IPS DF 4.7 (cell line): Measurements from ENCODE around the gene MPDU1.

Experiments
- DNase-seq: peaks from one replicate; pipeline ENCODE4 v3.0.0-alpha.2; 2013; ENCODE audit warnings: low spot score; ENCODE audit errors: extremely low read depth

MPDU1 gene

DNA sequence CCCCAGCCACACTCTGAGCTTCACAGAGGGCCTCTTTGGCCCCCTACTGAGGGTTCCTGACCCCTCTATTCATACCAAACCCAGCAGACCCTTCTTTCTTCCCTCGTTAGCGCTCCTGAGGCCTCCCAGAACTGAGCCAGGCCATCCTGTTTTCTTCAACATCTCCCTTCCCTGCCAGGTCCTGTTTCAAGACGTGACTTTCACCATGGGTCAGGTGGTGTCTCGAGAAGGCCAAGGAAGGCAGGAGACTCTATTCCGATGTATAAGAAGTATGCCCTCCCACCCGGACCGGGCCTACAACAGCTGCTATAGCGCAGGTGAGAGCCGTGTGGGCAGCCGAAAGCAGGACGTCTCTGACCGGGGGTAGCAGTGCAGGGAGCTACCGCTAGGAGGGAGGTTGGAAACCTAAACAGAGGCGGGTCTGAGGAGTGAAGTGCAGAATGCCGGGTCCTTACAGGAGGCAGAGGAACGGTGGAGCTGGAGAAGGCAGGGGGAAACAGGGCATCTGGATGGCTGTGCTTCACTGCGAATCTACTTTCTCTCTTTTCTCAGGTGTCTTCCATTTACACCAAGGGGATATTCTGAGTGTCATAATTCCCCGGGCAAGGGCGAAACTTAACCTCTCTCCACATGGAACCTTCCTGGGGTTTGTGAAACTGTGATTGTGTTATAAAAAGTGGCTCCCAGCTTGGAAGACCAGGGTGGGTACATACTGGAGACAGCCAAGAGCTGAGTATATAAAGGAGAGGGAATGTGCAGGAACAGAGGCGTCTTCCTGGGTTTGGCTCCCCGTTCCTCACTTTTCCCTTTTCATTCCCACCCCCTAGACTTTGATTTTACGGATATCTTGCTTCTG, 23.3 kb upstream of the MPDU1 start:
- DNase-seq: no peak

DNA sequence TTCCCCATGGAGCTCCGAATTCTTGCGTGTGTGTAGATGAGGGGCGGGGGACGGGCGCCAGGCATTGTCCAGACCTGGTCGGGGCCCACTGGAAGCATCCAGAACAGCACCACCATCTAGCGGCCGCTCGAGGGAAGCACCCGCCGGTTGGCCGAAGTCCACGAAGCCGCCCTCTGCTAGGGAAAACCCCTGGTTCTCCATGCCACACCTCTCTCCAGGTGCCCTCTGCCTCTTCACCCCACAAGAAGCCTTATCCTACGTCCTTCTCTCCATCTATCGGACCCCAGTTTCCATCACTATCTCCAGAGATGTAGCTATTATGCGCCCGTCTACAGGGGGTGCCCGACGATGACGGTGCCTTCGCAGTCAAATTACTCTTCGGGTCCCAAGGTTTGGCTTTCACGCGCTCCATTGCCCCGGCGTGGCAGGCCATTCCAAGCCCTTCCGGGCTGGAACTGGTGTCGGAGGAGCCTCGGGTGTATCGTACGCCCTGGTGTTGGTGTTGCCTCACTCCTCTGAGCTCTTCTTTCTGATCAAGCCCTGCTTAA, 22.6 kb upstream of the MPDU1 start:
- no peak for DNase-seq

DNA sequence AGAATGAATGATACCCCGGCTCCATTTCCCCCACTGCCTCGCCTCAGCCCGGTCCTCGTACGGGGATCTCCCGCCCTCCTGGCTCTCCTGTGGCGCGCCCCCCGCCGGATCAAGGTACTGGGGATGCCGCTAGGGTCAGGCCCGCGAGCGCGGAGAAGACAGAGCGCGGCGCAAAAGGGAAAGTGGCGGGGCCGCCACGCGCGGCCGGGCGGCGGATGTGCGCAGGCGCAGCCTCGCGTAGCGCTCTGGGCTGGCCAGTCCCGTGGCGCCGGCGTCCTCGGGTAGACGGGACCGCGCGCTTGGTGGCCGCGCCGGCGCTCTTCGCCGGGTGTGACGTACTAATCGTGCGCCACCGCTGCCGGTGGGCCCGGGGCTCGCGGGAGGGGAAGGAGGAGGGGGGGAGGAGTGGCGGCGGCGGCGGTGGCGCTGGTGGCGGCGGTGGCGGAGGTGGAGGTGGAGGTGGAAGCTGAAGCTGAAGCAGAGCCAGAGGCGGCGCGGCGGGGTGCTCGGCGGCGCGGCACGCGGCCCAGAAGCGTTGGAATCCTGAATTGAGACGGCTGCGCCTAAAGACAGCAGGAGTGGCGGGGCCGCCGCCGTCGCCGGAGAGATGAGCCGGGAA, 22.0 kb upstream of the MPDU1 start, which contains the start of gene SENP3:
SENP3 (plus strand) TSS at position 331 of the 619 bp plus-strand sequence. CDS start 1,158 bp downstream, outside the sequence.
- DNase-seq: no peak

DNA sequence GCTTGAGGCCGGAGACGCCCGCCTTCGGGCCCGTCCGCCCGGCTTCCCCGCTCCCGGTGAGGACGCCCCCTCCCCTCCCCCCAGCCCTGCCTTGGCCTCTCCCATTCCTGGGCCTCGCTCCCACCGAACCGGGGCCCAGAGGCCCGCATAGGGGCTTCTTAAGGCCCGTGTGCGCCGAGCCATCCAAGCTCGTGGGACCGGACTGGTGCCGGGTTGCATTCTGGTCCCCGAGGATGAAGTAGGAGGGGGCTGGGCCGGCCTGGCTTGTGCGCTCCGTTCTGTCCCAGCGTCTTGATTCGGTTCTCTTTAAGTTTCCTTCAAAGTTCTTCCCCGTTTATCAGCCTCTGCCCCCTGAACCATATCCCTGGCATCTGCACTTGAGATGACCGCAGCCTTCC, 21.4 kb upstream of the MPDU1 start:
- DNase-seq: no peak

DNA sequence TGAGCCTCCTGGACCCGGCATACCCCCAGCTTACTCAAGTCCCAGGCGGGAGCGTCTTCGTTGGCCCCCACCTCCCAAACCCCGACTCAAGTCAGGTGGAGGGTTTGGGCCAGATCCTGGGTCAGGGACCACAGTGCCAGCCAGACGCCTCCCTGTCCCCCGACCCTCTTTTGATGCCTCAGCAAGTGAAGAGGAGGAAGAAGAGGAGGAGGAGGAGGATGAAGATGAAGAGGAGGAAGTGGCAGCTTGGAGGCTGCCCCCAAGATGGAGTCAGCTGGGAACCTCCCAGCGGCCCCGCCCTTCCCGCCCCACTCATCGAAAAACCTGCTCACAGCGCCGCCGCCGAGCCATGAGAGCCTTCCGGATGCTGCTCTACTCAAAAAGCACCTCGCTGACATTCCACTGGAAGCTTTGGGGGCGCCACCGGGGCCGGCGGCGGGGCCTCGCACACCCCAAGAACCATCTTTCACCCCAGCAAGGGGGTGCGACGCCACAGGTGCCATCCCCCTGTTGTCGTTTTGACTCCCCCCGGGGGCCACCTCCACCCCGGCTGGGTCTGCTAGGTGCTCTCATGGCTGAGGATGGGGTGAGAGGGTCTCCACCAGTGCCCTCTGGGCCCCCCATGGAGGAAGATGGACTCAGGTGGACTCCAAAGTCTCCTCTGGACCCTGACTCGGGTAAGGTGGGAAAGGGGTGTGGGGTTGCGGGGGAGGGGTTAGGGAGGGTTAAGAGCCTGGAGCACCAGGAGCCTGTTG, 20.4 kb upstream of the MPDU1 start:
- DNase-seq: no peak

DNA sequence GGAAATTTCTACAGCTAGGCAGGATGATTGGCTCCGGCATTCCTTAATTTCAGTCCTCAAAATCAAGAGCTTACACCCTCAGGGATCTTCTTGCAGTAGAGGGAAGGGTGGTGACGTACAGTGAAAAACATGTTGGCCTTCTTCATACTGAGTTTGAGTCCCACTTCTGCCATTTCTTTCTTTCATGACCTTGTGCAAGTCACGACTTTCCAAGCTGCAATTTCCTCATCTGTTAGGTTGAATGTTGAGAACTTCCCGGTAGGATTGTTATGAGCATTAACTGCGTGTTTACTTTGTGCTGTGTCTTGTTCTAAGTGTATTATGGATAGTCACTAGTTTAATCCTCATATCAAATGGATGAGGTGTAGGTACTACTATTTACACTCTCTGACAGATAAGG, 14.1 kb upstream of the MPDU1 start:
- DNase-seq: no peak

DNA sequence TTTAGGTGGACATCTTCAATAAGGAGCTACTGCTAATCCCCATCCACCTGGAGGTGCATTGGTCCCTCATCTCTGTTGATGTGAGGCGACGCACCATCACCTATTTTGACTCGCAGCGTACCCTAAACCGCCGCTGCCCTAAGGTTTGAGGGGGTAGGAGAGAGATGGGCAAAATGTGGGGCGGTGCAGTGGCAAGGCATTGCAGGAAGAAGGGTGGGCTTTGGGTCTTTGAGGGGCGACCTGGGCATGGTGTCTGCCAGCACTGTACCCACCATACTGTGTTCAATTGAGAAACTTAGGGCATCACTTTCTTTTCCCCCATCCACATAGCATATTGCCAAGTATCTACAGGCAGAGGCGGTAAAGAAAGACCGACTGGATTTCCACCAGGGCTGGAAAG, 13.3 kb upstream of the MPDU1 start:
- no peak for DNase-seq

DNA sequence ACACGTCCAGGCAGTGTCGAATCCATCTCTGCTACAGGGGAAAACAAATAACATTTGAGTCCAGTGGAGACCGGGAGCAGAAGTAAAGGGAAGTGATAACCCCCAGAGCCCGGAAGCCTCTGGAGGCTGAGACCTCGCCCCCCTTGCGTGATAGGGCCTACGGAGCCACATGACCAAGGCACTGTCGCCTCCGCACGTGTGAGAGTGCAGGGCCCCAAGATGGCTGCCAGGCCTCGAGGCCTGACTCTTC, 11.4 kb upstream of the MPDU1 start:
- no peak for DNase-seq

DNA sequence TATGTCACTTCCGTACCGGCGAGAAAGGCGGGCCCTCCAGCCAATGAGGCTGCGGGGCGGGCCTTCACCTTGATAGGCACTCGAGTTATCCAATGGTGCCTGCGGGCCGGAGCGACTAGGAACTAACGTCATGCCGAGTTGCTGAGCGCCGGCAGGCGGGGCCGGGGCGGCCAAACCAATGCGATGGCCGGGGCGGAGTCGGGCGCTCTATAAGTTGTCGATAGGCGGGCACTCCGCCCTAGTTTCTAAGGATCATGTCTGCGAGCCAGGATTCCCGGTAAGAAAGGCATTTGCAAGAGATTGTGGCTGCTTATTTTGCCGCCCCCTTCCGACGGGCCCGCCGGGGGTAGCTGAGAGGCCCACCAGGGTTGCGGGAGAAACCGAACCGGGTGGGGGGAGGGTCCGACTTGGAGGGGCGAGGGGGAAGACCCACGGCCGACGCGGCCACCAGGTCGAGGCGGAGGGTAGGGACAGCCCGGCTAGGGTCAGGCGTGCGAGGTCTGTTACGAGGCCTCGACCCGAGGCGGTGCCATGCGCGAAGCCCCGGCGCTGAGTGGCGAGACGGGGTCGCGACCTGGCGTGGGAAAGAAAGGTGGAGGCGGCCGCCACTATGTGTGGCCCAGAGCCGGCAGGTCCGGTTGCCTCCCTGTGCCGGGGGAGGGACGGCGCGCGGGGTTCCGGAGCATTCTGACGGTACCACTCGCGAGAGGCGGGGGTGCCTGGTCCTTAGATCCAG, 10.9 kb upstream of the MPDU1 start:
- no peak for DNase-seq

DNA sequence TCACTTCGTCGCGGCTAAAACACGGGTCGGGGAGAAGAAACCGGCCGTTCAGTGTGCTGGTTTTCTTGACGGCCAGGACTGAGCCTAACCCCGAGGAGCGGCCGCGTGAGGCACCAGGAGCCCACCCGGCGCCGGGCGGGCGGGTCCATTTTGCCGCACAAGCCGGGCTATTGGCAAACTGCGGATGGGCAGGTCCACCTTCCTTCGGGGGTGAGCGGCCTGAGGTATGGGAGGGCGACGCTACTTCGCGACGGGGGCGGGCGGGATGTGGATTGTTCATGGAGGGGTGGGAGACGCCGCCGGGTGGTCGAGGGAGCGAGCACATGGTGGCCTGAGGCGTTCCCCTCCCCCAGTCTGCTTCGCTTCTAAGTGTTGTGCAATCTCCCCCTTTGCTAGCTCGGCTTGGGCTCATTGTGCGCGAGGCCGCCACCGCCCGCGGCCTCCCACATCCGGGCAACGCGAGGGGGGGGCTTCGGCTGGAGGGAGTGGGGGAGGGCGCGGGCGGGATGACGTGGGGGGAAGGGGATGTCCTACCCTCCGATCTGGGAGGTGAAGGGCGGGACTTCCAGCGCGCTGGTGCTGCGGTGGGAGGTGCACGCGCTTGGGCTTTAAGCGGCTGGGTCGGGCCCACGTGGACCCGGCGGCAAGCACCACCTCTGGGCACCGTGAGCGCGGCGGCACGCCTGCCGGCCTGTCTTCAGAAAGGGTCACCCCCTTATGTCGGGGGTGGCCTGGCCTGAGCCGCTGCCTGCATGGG, 10.2 kb upstream of the MPDU1 start:
- no peak for DNase-seq

DNA sequence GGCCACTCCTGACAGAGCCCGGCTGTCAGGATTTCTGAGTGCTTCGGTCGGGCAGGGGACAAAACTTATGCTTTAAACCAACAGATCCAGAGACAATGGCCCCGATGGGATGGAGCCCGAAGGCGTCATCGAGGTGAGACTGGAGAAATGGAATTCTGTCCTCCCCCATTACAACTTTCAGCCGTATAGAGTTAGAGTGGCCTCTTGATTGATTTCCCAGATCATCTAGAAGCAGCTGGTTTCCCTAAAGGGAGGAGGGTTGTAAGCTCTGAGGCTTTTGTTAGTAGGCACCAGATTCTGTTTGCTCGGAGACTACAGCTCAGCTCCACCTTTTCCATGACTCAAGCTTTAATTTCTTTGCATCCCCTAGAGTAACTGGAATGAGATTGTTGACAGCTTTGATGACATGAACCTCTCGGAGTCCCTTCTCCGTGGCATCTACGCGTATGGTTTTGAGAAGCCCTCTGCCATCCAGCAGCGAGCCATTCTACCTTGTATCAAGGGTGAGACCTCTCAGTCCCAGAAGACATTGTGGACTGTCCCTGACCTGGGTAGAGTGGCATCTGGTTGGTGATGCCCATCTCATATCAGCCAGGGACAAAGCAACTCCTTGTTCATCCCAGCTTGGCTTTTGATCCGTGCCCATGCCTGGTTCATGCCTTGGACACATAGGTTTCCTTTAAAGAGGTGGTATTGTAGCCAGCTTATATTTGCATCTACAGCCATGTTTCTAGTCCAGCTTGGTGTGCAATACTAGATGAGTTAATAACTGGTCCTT, 9.3 kb upstream of the MPDU1 start:
- no peak for DNase-seq

DNA sequence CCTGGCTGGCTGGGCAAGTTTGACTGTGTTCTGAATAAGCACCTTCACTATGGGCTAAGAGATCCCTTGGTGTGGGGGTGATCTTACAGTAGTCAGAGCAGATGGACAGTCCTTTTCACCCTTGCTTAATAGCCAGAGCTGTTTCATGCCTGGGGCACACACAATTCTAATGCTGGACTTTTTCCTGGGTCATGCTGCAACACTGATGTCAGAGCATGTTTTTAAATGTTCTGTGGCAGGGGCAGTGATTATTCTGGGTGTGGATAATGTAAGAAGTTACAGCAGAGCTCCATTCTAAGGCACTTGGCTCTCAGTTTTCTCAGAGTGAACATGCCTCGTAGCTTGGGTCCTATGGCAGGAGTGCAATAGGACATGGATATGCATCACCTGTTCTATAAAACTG, 8.2 kb upstream of the MPDU1 start:
- DNase-seq: no peak

DNA sequence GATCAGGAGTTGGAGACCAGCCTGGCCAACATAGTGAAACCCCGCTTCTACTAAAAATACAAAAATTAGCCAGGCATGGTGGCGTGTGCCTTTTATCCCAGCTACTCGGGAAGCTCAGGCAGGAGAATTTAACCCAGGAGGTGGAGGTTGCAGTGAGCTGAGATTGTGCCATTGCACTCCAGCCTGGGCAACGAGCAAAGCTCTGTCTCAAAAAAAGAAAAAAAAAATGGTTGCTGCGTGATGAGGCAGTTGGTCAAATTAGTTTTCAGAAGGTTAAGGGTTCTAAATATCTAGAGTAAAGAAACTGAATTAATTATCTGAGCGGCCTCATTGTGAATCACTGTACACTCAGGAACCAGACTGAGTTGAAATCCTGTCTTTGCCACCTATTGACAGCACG, 7.7 kb upstream of the MPDU1 start:
- DNase-seq: no peak

DNA sequence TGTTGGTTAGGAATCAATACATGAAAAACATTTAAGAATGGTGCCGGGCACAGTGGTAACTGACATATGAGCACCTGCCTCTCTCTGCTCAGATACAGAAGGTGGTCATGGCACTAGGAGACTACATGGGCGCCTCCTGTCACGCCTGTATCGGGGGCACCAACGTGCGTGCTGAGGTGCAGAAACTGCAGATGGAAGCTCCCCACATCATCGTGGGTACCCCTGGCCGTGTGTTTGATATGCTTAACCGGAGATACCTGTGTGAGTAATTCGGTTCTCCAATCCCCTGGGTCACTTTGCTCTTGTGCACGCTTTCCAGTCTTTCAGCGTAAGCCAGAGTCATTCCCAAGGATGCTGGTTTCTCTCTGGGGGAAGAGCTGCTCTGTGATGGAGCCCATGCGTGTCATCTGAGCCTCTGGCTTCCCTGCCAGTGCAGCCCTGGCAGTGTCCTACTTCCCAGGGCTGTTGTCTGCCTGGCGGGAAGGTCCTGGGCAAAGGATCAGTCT, 7.2 kb upstream of the MPDU1 start:
- DNase-seq: no peak

DNA sequence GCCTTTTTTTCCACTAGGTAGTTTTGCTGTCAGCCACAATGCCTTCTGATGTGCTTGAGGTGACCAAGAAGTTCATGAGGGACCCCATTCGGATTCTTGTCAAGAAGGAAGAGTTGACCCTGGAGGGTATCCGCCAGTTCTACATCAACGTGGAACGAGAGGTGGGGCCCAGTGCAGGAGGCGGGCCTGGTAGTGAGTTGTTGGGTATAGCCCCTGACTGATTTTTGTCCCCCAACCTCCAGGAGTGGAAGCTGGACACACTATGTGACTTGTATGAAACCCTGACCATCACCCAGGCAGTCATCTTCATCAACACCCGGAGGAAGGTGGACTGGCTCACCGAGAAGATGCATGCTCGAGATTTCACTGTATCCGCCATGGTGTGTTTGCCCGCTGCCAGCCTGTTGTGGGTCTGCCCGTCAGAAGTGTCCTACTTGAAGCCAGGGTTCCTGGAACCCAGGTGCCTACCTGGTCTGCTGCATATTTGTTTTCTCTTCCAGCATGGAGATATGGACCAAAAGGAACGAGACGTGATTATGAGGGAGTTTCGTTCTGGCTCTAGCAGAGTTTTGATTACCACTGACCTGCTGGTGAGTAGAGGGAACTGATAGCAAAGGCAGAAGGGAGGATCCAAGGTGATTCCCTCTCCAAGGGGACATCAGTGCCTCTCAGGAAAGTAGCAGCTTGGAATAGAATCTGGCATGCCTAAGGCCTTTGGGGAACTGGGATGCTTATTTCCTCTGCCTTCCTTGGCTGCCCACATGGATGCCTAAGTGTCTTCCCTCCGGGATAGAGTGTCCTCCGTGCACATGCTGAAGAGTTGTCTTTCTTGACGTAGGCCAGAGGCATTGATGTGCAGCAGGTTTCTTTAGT, 6.1 kb upstream of the MPDU1 start:
- DNase-seq: no peak

DNA sequence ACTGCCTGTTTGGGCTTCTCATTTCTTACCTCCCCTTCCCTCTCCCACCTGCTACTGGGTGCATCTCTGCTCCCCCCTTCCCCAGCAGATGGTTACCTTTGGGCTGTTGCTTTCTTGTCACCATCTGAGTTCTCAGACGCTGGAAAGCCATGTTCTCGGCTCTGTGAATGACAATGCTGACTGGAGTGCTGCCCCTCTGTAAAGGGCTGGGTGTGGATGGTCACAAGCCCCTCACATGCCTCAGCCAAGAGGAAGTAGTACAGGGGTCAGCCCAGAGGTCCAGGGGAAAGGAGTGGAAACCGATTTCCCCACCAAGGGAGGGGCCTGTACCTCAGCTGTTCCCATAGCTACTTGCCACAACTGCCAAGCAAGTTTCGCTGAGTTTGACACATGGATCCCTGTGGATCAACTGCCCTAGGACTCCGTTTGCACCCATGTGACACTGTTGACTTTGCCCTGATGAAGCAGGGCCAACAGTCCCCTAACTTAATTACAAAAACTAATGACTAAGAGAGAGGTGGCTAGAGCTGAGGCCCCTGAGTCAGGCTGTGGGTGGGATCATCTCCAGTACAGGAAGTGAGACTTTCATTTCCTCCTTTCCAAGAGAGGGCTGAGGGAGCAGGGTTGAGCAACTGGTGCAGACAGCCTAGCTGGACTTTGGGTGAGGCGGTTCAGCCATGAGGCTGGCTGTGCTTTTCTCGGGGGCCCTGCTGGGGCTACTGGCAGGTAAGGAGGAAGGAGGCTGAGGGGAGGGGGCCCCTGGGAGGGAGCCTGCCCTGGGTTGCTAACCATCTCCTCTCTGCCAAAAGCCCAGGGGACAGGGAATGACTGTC, 4.4 kb upstream of the MPDU1 start, which contains the start of gene CD68:
CD68 (plus strand) TSS at position 638 of the 833 bp plus-strand sequence; CDS start at position 678, 40 bp downstream.
- no peak for DNase-seq

DNA sequence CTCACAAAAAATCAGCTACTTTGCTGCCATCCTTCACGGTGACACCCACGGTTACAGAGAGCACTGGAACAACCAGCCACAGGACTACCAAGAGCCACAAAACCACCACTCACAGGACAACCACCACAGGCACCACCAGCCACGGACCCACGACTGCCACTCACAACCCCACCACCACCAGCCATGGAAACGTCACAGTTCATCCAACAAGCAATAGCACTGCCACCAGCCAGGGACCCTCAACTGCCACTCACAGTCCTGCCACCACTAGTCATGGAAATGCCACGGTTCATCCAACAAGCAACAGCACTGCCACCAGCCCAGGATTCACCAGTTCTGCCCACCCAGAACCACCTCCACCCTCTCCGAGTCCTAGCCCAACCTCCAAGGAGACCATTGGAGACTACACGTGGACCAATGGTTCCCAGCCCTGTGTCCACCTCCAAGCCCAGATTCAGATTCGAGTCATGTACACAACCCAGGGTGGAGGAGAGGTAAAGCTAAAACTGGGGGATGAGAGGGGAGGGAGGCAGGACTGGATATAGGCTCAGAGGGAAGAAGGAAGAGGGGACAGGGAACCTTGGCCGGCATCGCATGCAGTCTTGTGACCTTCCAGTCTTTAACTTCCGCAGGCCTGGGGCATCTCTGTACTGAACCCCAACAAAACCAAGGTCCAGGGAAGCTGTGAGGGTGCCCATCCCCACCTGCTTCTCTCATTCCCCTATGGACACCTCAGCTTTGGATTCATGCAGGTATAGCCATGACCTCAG, 3.6 kb upstream of the MPDU1 start:
- no peak for DNase-seq
